Right forelimb (tissue), 1 donor: ENCODE measurements around the gene EWSR1.

Experiments
- DNase-seq: peaks from one replicate; pipeline ENCODE4 v3.0.0-alpha.2; 2018

EWSR1 gene

GRCh38 chr22:29307596-29308147 lies 39.6 kb downstream of the EWSR1 start:
- DNase-seq, result no peak

GRCh38 chr22:29308148-29308790 lies 40.2 kb downstream of the EWSR1 start:
- no peak for DNase-seq

GRCh38 chr22:29308791-29309262 lies 40.8 kb downstream of the EWSR1 start:
- no peak for DNase-seq

GRCh38 chr22:29309332-29310064 lies 41.4 kb downstream of the EWSR1 start:
- DNase-seq, result no peak

- no peak for DNase-seq
Measured at GRCh38 chr22:29310065-29310862, 42.2 kb downstream of the EWSR1 start.

- peak; percentile 98 for DNase-seq
Measured at GRCh38 chr22:29310863-29311339, 42.8 kb downstream of the EWSR1 start.

GRCh38 chr22:29311464-29312217 lies 43.6 kb downstream of the EWSR1 start:
- no peak for DNase-seq

- DNase-seq, result no peak
Measured at GRCh38 chr22:29312218-29313125, 44.4 kb downstream of the EWSR1 start.

- DNase-seq, result peak; percentile 78
Measured at GRCh38 chr22:29313126-29313575, 45.1 kb downstream of the EWSR1 start.

GRCh38 chr22:29313576-29314466 lies 45.8 kb downstream of the EWSR1 start:
- peak; percentile 50 for DNase-seq

- DNase-seq, result peak; percentile 43
Measured at GRCh38 chr22:29314537-29315285, 46.6 kb downstream of the EWSR1 start.

GRCh38 chr22:29315286-29316140 lies 47.4 kb downstream of the EWSR1 start, which contains the start of gene RASL10A:
Gene RASL10A, minus strand, starts transcription at chr22:29315697. Its CDS starts 451 bp downstream, at chr22:29315246.
- DNase-seq, result peak; percentile 66

- no peak for DNase-seq
Measured at GRCh38 chr22:29316141-29316828, 48.2 kb downstream of the EWSR1 start.

- no peak for DNase-seq
Measured at GRCh38 chr22:29317827-29318454, 49.9 kb downstream of the EWSR1 start.

GRCh38 chr22:29319072-29319471 lies 51.0 kb downstream of the EWSR1 start:
- no peak for DNase-seq

GRCh38 chr22:29320546-29320945 lies 52.5 kb downstream of the EWSR1 start:
- no peak for DNase-seq

- DNase-seq, result no peak
Measured at GRCh38 chr22:29323641-29324040, 55.6 kb downstream of the EWSR1 start.
